Body of pancreas (tissue), 4 donors: ENCODE data around the gene FUT8.

Experiments
- CTCF ChIP-seq, 7 experiments: fragments of 450-650 bp in 4 of 7; fragments of 200-600 bp in 3 of 7; sonication (generic) in 3 of 7; IDR thresholded peaks; one replicate each; pipeline ENCODE4 v1.5.1; 2016 to 2019; ENCODE audit warnings: antibody characterized with exemption in 7 of 7
- POLR2A ChIP-seq, 3 donors: fragments of 450-650 bp; IDR thresholded peaks; one replicate each; pipeline ENCODE4 v1.6.1; 2016; ENCODE audit warnings: antibody characterized with exemption in 3 of 3, mild to moderate bottlenecking in 2 of 3

- TF ChIP-seq CTCF (IDR thresholded peaks at IDR 0.05) (no peak), POLR2A (IDR thresholded peaks at IDR 0.05) (no peak)
Measured at GRCh38 chr14:65750906-65751305, 338.4 kb downstream of the FUT8 start.
